Lung (tissue), 12 donors: ENCODE results near the gene RASSF10. TPM values are rescaled to one million over a fixed set of nuclear protein-coding genes. Genes with fewer than 3 reads are reported as not detected.

ENCODE experiments used
- ATAC-seq: fragments of 200-7000 bp; cut with Tn5 transposase; one replicate; pipeline ENCODE4 v1.9.1; 2020; ENCODE audit warnings: moderate number of reproducible peaks; ENCODE audit not compliant: insufficient read depth, low FRiP score
- DNase-seq, 3 donors: peaks; one replicate each; pipeline ENCODE4 v3.0.0-alpha.2; 2013 to 2017
- H3K27ac ChIP-seq, 2 donors: one replicate each; pipeline ENCODE4 v1.5.1; 2013; ENCODE audit warnings: mild to moderate bottlenecking in 2 of 2, moderate library complexity in 2 of 2, control low read depth in 1 of 2, inconsistent platforms in 1 of 2, low read depth in 1 of 2, low read length in 1 of 2
- H3K27me3 ChIP-seq, 3 donors: one replicate each; pipeline ENCODE4 v1.5.1; 2013; ENCODE audit warnings: low read length in 2 of 3; ENCODE audit not compliant: control insufficient read depth in 3 of 3, insufficient read depth in 3 of 3
- H3K36me3 ChIP-seq, 4 donors: one replicate each; pipeline ENCODE4 v1.5.1; 2013; ENCODE audit warnings: low read length in 4 of 4, mild to moderate bottlenecking in 1 of 4, moderate library complexity in 1 of 4; ENCODE audit not compliant: control insufficient read depth in 4 of 4, insufficient read depth in 4 of 4
- H3K4me1 ChIP-seq, 5 donors: one replicate each; pipeline ENCODE4 v1.5.1; 2013; ENCODE audit warnings: low read length in 5 of 5, mild to moderate bottlenecking in 2 of 5, moderate library complexity in 1 of 5; ENCODE audit not compliant: control insufficient read depth in 5 of 5, insufficient read depth in 5 of 5
- H3K4me3 ChIP-seq: one replicate; pipeline ENCODE4 v1.5.1; 2013; ENCODE audit warnings: mild to moderate bottlenecking, control low read depth, moderate library complexity
- H3K9ac ChIP-seq, 2 donors: one replicate each; pipeline ENCODE4 v1.5.1; 2013; ENCODE audit warnings: low read length in 2 of 2, control low read depth in 1 of 2; ENCODE audit not compliant: insufficient read depth in 1 of 2
- H3K9me3 ChIP-seq, 4 donors: one replicate each; pipeline ENCODE4 v1.5.1; 2013; ENCODE audit warnings: low read length in 3 of 4, mild to moderate bottlenecking in 1 of 4, moderate library complexity in 1 of 4; ENCODE audit not compliant: control insufficient read depth in 4 of 4, insufficient read depth in 3 of 4
- WGBS, 2 donors: extraction: QIAGEN DNeasy Blood & Tissue Kit; methylation state at CpG; one replicate each; pipeline ENCODE4 v1.1.7; 2013; 5-methylcytosine and 5-hydroxymethylcytosine counted together
- polyA plus RNA-seq, 2 donors: library from polyadenylated mRNA; stranded (reverse); fragments of 200-250 nt; gene quantifications; one replicate each; pipeline ENCODE4 v1.2.1, GENCODE V29; 2013
- total RNA-seq, 2 donors: library from RNA; depleted of rRNA in 1 of 2; stranded (reverse); fragments of >200 nt in 1 of 2; gene quantifications; one replicate each; pipeline ENCODE4 v1.2.1, GENCODE V29; 2014 to 2021
- TF ChIP-seq, protein P1 (sequence below): IDR thresholded peaks from 2 replicates; pipeline ENCODE4 v1.5.1; 2012; ENCODE audit warnings: mild to moderate bottlenecking; ENCODE audit errors: control extremely low read depth, extremely low read depth
- donor health status: control.
- donor health status: control.
- donor health status: Bipolar disorder and iron deficiency.
- donor health status: healthy.
- donor health status: DM: yes; HTN: yes; CAD: no.

RASSF10 gene
- total and polyA plus RNA-seq, 4 donors: 1.7 to 12.2 (median 6.1) TPM

DNA sequence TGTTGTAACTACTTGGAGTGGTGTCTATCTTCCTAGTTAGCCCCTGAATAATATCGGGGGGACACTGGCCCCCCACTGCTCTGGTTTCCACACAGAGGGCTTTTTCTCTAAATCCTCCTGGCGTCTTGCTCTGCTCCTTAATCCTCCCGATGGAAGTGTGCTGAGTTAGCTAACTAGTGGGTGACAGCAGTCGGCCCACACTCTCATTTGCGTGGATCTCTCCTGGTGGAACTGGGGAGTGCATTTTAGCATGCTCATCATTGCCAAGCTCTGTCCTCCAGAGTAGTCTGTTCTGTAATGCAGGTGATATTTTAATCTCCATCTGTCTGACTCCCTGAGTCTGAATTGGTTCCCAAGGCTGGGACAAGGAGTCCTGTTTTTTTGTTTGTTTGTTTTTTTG, 46.1 kb upstream of the RASSF10 start:
- 87 to 90% methylated on average over 5 of the region's 5 CpGs for WGBS, 2 donors
- no peaks in the 10 kb centered on the region for H3K36me3 ChIP-seq
- TF ChIP-seq, protein P1, sequence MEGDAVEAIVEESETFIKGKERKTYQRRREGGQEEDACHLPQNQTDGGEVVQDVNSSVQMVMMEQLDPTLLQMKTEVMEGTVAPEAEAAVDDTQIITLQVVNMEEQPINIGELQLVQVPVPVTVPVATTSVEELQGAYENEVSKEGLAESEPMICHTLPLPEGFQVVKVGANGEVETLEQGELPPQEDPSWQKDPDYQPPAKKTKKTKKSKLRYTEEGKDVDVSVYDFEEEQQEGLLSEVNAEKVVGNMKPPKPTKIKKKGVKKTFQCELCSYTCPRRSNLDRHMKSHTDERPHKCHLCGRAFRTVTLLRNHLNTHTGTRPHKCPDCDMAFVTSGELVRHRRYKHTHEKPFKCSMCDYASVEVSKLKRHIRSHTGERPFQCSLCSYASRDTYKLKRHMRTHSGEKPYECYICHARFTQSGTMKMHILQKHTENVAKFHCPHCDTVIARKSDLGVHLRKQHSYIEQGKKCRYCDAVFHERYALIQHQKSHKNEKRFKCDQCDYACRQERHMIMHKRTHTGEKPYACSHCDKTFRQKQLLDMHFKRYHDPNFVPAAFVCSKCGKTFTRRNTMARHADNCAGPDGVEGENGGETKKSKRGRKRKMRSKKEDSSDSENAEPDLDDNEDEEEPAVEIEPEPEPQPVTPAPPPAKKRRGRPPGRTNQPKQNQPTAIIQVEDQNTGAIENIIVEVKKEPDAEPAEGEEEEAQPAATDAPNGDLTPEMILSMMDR: no peak

DNA sequence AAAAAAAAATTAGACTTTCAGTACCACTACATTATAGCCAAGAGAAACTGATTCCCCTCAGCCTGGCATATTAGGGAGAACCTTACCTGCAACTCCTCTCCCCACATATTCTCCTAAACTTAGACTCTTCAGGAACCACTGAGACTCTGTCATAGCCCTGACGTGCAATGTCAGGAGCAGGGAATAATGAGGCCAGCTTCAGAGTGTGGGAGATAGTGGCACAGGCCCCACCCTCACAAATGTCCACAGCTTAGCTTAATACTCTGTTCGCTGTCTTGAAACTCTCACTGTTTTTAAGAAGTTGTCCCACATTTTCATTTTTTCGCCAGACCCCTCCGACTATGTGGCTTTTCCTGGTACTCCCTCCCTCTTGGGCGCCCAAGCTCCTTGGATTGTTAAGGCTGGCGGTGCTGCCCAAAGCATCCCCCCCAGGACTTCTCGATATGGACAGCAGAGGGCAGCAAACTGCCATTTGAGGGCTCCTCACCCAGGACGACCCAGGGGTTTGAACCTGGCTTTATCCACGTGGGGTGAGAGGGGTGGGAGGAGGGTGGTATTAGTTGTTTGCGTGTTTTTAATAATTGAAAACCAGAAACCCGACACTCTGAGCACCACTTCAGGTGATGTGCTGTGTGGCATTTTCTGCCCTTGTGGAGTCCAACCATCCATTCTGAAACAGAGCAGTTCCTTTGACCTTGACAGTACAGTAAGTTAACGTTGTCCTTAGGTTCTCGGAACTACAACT, 45.2 kb upstream of the RASSF10 start:
- TF ChIP-seq, protein P1: peak; percentile 69
- Histone ChIP-seq H3K9ac (no peak overlapping the region), H3K4me3 (no peak overlapping the region), H3K27me3 (no peaks in the 10 kb centered on the region), H3K27ac (no peak overlapping the region), H3K4me1 (peaks cover 0 to 3% (median 0%) of the 10 kb centered on the region in 5 donors), H3K36me3 (no peaks in the 10 kb centered on the region), H3K9me3 (no peaks in the 10 kb centered on the region)
- DNase-seq: peak; percentile 71 to 73 (median 73)
- peak; percentile 78 for ATAC-seq
- WGBS, 2 donors: 16 to 19% methylated on average over 13 of the region's 13 CpGs

More for the DNA sequence above, 46.1 kb upstream of the RASSF10 start:
- Histone ChIP-seq H3K9ac (no peak overlapping the region), H3K9me3 (no peaks in the 10 kb centered on the region), H3K4me1 (peaks cover 0 to 3% (median 0%) of the 10 kb centered on the region in 5 donors), H3K27ac (no peak overlapping the region), H3K4me3 (no peak overlapping the region), H3K27me3 (no peaks in the 10 kb centered on the region)
- DNase-seq (no peak), ATAC-seq (no peak)

DNA sequence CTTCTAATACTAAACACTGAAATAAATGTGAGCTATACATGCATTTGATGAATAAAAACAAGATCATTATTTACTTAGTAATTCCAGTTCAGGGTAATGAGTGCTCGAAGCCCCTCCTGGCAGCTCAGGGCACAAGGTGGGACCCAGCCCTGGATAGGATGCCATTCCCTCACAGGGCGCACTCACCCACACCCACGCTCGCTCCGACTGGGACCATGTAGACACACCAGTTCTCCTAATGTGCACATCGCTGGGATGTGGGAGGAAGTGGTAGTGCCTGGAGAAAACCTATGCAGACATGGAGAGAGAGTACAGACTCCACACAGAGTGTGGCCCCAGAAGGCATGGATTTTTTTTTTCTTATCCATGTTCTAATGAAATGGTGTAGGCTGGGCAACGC, 44.5 kb upstream of the RASSF10 start:
- Histone ChIP-seq H3K9me3 (no peaks in the 10 kb centered on the region), H3K27me3 (no peaks in the 10 kb centered on the region), H3K9ac (no peak overlapping the region), H3K36me3 (no peaks in the 10 kb centered on the region), H3K4me1 (peaks cover 0 to 3% (median 0%) of the 10 kb centered on the region in 5 donors), H3K27ac (no peak overlapping the region), H3K4me3 (no peak overlapping the region)
- TF ChIP-seq, protein P1: no peak
- ATAC-seq (no peak), DNase-seq (no peak)
- 86 to 88% methylated on average over 7 of the region's 7 CpGs for WGBS, 2 donors

DNA sequence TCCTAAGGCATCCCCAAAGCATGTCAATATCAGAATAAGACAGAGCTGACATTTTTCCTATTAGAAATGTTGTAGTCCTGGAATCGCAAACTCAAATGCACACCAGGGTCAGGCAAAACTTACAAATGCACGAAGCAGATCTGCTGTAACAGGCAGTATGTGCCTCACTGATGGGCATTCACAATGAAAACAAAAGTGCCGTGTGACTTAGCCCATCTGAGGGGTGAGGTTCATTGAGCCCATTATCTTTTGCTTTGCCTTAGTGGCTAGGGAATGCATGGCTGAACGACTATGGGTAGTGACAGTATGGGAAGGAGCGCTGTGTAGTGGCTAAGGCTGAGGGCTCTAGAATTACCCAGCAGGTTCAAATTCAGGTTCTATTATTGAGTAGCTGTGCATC, 43.1 kb upstream of the RASSF10 start:
- Histone ChIP-seq H3K36me3 (no peaks in the 10 kb centered on the region), H3K4me3 (no peak overlapping the region), H3K27me3 (no peaks in the 10 kb centered on the region), H3K27ac (no peak overlapping the region), H3K9me3 (no peaks in the 10 kb centered on the region), H3K4me1 (peaks cover 0 to 3% (median 0%) of the 10 kb centered on the region in 5 donors), H3K9ac (no peak overlapping the region)
- no peak for ATAC-seq
- WGBS, 2 donors: 89 to 94% methylated on average over 5 of the region's 5 CpGs
- TF ChIP-seq, protein P1: no peak
- no peak for DNase-seq
